Dedifferentiated amniotic fluid mesenchymal stem cell (primary cell): ENCODE measurements around the gene SPATA3.
"Not testable (repeated sequence)": the region's sequence is repeated elsewhere in the genome, so short reads cannot be mapped to it uniquely, and the experiment has no call there.

Experiments used
- DNase-seq: peaks from one replicate; pipeline ENCODE4 v3.0.0-alpha.2; 2016; ENCODE audit errors: extremely low spot score

SPATA3 gene

DNA sequence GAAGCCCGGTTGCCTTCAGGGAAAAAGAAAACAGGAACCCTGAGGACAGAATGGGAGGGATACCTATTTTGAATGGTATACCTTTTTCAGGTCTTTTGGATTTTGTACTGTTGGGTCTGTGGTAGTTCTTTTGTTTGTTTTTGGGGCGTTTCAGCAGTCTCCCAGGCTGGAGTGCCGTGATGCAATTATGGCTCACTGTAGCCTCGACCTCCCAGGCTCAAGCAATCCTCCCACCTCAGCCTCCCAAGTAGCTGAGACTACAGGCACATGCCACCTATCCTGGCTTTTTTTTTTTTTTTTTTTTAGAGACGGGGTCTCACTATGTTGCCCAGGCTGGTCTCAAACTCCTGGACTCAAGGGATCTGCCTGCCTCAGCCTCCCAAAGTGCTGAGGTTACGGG is 27.6 kb upstream of the SPATA3 start:
- DNase-seq = not testable (repeated sequence)

DNA sequence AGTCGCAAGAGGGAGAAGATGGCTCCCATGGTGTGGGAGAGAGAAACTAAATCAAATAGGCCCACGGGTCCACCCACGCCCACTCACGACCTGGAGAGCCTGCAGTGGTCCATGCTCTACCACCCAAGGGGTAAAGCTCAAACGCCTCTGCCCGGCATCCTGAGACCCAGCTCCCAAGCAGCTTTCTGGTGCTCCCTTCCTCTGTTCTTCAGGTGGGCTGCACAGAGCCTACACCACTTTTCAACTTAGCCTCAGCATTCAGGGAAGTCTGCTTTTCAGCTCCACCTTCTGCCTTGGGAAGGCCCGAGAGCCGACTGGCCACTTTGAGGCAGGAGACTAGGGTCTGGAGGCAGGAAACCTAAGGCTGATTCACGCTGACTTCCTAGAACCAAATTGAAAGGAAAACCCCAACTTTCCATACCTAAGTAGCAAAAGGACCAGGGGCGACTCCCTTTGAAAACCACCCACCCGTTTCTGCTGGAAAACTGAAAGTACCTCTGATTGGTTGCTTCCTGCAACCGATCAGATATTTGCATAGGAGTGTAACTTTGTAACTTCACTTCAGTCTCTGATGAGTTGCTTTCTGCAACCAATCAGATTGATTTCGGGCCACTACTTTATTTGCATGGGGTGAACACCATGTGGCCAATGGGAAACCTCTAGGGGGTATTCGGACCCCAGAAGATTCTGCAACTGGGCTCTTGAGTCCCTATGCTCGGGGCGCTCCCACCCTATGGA is 26.8 kb upstream of the SPATA3 start:
- DNase-seq = no peak

DNA sequence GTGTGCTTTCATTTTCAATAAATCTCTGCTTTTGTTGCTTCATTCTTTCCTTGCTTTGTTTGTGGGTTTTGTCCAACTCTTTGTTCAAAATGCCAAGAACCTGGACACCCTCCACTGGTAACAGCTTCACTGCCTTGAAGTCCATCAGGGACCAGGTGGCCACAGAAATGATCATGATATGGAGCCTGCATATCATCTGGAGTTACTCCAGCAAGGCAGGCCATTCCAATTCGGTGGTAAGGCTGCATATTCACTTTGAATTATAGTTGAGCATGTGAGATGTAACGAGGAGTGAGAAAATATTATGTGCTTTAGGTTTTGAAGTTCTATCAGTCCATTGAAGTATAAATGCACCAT is 26.3 kb upstream of the SPATA3 start:
- no peak for DNase-seq

DNA sequence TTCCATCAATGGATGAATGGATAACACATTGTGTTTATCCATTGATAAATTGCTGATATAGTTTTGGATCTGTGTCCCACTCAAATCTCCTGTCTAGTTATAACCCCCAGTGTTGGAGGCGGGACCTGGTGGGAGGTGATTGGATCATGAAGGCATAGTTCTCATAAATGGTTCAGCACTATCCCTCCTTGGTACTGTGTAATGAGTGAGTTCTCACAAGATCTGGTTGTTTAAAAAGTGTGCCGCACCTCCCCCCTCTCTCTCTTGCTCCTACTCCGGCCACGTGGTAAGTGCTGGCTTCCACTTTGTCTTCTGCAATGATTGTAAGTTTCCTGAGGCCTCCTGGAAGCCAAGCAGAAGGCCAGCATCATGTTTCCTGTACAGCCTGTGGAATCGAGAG is 23.9 kb upstream of the SPATA3 start:
- DNase-seq = no peak

DNA sequence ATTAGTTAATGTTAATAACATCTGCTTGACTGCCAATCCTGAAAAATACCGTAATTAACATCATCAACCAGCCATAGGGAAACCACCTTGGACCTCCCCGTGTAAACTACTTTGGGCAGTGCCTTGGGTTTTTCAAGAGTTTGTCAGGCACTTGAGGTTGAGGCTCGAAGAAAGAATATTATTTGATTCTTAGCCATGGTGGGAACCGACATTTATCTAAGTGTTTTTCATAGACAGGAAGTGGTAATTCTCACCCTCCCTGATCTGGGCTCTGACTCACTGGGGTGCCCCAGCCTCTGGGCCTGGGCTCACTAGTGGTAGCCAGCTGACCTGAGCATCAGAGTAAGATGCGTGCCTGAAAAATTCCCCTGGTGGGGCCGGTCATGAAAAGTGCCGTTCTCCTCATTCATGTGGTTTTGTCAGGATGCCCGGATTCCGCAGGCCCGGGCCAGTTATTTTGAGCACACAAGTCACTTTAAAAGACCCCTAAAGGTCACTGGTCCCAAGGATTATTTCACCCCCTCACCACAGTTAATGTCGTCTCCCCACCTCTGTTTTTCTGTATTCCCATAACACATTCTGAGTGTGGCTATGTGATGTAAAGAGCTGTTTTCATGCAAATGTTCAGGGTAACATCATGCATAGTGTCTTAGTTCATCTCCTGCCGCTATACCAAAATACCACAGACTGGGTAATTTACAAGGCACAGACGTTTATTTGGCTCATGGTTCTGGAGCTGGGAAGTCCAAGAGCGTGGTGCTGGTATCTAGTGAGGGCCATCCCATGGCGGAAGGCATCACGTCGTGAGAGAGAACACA is 21.6 kb upstream of the SPATA3 start:
- no peak for DNase-seq

DNA sequence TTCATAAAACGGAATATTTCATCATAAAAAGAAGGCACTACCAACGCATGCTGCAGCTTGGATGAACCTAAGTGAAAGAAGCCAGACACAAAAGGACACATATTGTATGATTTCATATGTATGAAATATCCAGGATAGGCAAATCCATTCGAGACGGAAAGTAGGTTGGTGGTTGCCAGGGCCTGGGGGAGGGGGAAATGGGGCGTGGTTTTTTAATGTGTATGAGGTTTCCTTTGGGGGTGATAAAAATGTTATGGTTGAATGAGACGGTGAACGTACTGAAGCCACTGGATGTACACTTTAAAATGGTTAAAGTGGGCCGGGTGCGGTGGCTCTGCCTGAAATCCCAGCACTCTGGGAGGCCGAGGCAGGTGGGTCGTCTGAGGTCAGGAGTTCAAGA is 20.0 kb upstream of the SPATA3 start:
- DNase-seq = no peak

DNA sequence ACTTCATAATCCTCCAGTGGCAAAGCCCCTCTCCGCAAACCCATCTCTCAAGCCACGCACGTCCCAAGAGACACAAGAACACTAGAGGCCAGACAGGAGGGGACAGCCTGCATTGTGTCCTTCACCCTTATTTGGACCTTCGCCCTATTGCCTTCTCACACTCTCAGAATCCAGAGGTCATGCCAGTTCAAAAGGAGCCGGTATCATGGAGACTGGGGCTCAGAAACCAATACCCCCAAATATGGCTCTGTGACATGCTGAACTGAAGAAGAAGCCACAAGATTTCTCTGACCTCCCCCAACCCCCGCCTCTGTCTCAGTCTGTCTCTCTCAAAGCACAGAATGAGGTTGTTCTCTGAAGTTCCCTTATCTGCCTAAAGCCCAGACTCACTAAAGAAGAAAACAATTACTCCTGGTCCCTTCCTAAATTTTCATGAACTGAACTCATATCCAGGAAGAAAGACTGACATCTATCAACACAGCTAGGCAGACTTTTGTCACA is 19.2 kb upstream of the SPATA3 start:
- DNase-seq = no peak

DNA sequence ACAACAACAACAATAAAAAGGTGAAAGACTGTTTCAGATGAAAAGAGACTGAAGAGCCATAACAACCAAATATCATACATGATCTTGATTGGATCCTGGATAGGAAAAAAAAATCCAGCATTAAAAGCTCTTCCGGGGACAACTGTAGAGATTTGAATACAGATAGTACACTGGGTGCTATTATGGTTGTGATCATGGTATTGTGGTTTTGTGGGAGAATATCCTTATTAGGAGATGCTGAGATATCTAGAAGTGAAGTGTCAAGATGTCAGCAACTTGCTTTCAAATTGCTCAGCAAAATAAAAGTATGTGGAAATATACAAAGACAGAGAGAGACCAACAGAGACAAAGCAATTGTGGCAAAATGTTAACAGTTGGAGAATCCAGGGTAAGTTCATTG is 15.5 kb upstream of the SPATA3 start:
- no peak for DNase-seq

DNA sequence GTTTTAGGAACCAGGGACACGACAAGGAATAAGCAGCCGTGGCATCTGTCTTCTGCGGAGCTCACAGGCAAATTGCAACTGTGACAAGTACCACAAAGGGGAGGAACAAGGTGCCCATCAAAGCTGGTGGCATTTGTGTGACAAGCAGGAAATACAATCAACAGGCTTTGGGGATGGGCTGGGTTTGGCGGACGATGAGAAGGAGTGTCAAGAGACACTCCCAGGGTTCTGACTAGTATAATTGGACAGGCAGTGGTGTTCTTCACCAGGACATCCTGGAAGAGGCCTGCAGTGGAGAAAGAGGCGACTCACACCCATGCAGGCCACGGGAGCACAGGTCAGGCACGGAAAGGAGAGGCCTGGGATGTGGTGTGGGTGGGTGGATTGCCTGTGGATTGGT is 14.2 kb upstream of the SPATA3 start:
- no peak for DNase-seq

DNA sequence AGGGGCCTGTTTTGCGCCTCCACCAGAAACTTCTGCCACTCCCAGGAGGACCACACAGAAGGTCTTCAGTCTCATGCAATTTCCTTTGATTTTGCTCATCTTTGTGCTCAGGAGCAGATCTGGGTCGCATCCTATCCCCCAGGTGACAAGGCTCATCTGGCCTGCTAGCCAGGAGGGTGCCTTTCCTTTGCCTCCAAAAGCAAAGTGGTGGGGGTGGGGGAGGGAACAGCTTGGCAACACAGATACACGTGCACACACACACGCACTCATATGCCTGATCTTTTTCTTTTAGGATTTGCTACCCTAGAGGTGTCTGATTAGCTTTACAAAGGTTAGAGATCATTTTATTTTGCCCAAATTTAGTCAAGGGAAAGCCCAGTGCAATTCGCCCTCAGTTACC is 13.8 kb upstream of the SPATA3 start:
- DNase-seq = no peak

DNA sequence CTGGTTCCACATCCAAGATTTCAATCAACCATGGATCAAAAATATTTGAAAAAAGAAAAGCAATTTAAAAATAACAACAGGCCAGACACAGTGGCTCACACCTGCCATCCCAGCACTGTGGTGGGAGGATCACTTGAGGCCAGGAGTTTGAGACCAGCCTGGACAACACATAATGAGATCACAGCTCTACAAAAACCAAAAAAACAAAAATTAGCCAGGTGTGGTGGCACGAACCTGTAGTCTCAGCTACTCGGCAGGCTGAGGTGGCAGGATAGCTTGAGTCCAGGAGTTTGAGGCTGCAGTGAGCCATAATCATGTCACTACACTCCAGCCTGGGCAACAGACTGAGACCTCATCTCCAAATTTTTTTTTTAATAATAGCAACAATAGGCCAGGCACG is 13.4 kb upstream of the SPATA3 start:
- DNase-seq = no peak

DNA sequence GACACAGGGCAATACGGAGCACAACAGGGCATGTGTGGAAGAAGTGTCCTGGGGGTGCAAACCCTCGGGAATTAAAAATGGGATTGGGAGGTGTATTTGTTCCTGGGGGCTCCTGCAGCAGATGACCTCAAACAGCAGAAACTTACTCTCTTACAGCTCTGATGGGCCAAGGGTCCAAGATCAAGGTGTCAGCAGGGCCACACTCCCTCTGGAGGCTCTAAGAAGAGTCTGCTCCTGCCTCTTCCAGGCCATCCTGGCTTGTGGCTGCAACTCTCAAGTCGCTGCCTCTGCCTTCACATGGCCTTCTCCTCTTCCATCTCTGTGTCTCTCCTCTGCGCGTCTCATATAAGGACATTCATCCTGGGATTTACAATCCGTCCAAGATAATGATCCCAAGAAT is 12.4 kb upstream of the SPATA3 start:
- no peak for DNase-seq

DNA sequence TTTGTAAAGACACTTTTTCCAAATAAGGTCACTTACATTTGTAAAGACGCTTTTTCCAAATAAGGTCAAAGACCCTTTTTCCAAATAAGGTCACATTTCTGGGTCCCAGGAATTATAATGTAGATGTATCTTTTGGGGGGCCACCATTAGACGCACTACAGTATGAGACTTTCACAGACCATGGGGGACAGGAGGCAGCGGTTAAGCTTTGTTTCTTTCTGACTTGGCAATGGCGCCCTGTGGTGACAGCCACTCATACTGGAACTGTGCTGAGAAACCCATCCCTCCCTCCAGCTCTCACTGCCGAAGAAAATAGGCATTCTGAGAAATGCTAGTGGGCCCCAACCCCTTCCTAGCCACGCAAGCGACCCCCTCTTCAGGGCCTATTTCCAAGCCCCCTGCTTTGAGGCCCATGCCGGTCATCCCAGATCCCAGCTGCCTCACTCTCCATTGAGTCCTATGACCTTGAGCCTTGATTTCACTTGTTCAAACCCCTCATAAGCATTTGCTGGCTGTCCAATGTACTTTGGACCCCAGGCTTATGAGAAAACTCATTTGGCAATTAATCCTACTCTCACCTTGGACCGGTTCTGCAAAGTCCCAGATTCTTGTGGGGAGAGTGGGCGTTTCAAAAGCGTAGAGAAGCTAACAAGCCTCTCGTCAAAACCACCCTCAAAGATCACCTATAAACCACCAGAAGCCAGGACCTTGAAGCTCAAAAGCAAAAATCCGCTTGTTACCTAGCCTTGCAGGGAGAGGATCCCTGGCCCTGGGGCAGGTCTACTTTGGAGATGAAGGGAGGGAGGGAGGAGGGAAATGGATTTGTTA is 11.3 kb upstream of the SPATA3 start:
- no peak for DNase-seq

DNA sequence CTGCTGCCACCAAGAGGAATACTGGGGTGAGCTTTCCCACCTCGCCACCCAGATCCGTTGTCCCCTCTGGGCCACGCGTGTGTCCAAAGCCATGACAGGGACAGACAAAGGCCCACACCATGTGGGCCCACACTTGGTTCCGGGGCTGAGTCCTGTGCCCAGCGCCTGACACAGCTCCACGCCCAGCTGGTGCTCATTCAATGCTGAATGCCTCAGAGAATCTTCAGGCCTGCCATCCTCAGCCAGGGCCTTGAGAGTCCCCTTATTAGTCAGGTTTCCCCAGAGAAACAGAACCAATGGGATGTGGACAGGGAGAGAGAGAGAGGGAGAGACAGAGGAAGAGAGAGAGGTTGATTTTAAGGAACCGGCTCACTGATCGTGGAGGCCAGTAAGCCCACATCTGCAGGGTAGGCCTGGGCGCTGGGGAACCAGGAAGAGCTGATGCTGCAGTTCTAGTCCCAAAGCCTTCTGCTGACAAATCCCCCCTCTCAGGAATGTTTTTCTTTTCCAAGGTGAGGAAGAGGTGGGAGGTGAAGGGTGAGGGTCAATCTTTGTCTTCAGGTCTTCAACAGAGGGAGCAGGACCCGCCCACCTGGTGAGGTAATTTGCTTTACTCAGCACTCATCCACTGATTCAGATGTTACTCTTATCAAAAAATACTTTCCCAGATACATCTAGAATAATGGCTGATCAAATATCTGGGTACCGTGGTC is 10.2 kb upstream of the SPATA3 start:
- DNase-seq = no peak

DNA sequence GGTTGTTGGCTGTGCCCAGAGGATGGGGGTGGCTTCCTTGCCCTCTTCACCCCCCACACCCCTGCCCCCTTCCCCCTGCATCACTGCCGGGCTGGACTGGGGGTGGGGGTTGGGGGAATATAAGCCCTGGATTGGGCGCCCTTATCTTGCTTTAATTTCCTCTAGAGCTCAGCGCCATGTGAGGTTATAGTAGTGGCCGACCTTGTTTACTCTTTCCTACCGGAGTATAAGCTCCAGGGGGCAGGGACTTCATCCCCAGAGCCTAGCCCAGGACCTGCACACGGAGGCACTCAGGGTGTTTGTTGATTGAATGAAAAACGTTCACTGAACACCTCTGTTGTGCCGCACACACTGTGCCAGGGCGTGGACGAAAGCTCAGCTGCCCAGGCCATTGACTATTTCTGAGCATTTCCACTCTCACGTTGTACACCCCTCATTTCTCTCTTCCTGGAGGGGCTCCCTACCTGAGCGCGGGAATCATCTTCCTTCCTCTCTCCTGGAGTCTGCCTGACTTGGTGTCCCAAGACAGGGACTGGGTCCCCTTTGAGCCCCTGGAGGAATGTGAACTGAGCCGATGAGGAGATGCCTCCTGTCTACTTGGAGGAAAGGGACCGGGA is 9.3 kb upstream of the SPATA3 start:
- no peak for DNase-seq

DNA sequence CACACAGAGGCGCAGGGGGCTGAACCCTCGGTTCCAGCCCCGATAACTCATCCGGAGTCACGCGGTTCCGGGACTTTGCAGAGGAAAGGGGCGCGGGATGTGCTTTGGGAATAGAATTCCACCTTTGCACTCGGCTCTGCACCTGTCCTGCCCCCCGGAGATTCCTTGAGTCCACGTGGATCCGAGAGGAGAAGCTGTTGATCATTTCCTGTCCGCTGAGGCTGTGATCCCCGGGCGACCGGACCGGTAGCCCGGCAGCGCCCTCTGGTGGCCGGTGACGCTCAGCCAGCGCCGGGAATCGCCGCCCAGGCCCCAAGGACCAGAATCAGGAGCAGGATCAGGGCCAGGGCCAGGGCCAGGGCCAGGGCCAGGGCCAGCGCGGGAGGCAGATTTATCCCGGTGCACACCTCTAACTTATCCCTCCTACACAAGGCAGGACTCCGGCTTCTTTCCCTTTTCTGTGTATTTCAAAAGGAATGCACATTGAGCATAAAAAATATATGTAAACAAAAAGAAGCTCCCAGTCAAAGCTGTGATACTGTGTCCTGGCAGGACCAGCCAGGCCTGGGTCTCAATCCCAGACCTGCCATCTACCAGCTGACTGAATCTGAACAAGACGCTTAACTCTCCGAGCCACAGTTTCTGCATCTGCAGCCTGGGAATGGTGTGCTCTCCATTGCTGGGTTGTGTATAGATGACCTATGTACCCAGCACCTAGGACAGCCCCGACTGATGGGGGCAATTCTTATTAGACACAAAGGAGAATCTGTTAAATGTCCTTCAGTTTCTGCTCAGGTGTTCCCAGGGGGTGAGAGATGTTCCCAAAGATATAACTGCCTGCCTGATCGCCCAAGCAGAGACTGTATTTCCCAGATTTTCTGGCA is 8.5 kb upstream of the SPATA3 start:
- peak; percentile 48 for DNase-seq

DNA sequence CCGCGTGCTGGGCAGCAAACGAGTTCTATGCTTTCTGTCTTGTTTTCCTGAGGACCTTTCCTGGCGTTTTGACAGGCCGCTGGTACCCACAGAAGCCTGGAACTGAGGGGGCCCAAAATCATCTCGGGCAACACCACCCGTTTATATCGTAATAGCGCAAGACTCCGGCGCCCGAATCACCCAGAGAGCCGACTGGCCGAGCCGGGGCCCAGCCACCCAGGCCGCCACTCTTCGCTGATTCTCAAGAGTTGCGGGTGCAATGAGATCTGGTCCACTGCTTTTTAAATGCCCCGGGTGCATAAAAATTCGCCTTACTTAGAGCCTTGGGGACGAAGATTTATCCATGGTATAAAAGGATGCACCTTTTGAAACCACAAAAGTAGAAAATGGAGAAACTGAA is 6.2 kb upstream of the SPATA3 start:
- no peak for DNase-seq

DNA sequence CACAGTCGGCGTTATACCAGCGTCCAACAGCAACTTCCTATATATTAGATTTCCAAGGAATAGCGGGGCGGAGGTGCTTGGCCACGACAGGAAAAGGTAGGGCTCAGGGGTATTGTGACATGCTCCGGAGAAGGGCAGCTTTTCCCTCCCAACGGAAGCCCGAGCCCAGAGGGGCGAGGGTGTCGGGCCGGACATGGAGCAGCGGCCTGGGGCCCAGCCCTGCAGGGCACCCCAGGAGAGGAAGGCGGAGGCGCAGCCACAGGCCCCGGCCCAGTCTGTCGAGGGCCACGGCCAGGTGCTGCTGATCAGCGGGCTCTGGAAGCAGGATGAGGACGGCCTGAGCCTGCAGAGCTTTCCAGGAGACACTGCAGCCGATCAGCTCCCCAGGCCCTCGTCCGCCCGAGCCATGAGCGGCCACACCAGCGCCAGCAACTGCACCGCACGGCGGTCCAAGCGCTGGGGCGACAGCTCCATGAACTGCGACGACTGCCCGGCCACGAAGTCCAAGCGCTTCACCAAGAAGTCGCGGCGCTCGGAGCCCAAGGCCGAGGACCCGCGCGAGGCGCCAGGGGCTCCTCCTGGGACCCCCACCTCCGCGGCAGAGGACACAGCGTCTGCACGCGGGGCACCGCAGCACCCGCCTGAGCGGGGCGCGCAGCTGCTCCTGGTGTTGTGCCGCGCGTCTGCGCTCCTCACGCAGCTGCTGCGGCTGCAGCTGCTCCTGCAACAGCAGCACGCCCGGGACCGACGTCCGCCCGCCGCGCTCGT is 5.6 kb upstream of the SPATA3 start:
- no peak for DNase-seq

DNA sequence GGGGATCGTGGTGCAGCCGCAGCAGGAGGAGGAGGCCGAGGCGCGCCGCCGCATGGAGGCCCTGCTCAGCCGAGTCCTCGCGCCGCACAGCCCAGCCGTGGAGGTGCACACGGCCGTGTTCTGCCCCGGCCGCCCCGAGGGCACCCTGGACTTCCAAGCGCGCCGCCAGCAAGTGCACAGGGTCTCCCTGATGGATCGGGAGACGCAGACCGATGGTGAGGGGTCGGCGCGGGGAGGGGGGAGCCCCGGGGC is 5.1 kb upstream of the SPATA3 start:
- DNase-seq = no peak

DNA sequence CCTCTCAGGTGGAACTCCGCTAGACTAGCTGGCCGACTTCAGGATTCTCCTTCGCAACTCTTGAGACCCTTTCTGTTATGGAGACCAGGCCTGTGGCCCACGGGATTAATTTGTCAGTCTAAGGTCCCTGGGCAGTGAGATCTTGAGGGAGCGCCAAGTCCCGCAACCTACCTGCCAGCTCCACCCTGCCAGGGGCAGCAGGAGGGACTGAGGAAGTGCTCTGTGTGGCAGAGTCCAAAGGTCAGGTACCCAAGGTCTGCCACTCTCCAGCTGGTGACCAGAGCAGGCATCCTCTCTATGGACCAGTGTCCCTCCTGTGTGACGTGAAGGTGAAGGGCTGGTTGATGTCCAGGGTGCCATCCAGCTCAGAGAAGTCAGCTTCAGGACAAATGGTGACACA is 4.3 kb upstream of the SPATA3 start:
- DNase-seq = no peak
